ENCODE data around the gene MEIOSIN.
"Not testable (repeated sequence)": the region's sequence is repeated elsewhere in the genome, so short reads cannot be mapped to it uniquely, and the experiment has no call there.

MEIOSIN gene

GRCh38 chr19:45733160-45733810 lies at the start of gene MEIOSIN:
TSS of gene MEIOSIN (plus strand) at chr19:45733439. CDS start at chr19:45735377, 1,938 bp downstream.
- TF ChIP-seq GATA1 (IDR thresholded peaks at IDR 0.05; ENCODE audit: low read depth, low read length) (no peak), POLR2A (IDR thresholded peaks at IDR 0.05; ENCODE audit: low read length) (no peak)
- no peak for DNase-seq

- DNase-seq: not testable (repeated sequence)
Observed at GRCh38 chr19:45685045-45685444, 48.2 kb upstream of the MEIOSIN start.

- no peak for TF ChIP-seq GATA1 (IDR thresholded peaks at IDR 0.05; ENCODE audit: low read depth, low read length)
- no peak for TF ChIP-seq POLR2A (IDR thresholded peaks at IDR 0.05; ENCODE audit: low read length)
- no peak for DNase-seq
Observed at GRCh38 chr19:45687599-45687998, 45.6 kb upstream of the MEIOSIN start.

- DNase-seq: peak; percentile 96
- TF ChIP-seq POLR2A (IDR thresholded peaks at IDR 0.05; ENCODE audit: low read length) (peak; percentile 93), GATA1 (IDR thresholded peaks at IDR 0.05; ENCODE audit: low read depth, low read length) (no peak)
Observed at GRCh38 chr19:45691516-45692186, 41.6 kb upstream of the MEIOSIN start, which contains the start of gene SNRPD2. TSS of gene SNRPD2 (minus strand) at chr19:45691953. CDS start at chr19:45691888, 65 bp downstream.

GRCh38 chr19:45692187-45693105 lies 40.8 kb upstream of the MEIOSIN start, which contains the start of gene QPCTL:
TSS of gene QPCTL (plus strand) at chr19:45692666. CDS start at chr19:45692704, 38 bp downstream.
- DNase-seq: peak; percentile 98 to 99
- no peak for TF ChIP-seq GATA1 (IDR thresholded peaks at IDR 0.05; ENCODE audit: low read depth, low read length)
- TF ChIP-seq POLR2A (IDR thresholded peaks at IDR 0.05; ENCODE audit: low read length): peak; percentile 18

- peak; percentile 71 to 85 for DNase-seq
- TF ChIP-seq POLR2A (IDR thresholded peaks at IDR 0.05; ENCODE audit: low read length) (no peak), GATA1 (IDR thresholded peaks at IDR 0.05; ENCODE audit: low read depth, low read length) (no peak)
Observed at GRCh38 chr19:45693106-45693788, 40.0 kb upstream of the MEIOSIN start.

- TF ChIP-seq GATA1 (IDR thresholded peaks at IDR 0.05; ENCODE audit: low read depth, low read length) (no peak), POLR2A (IDR thresholded peaks at IDR 0.05; ENCODE audit: low read length) (no peak)
- no peak for DNase-seq
Observed at GRCh38 chr19:45701676-45702075, 31.6 kb upstream of the MEIOSIN start.

GRCh38 chr19:45705115-45705514 lies 28.1 kb upstream of the MEIOSIN start:
- DNase-seq: no peak
- TF ChIP-seq POLR2A (IDR thresholded peaks at IDR 0.05; ENCODE audit: low read length): no peak
- TF ChIP-seq GATA1 (IDR thresholded peaks at IDR 0.05; ENCODE audit: low read depth, low read length): no peak

- no peak for TF ChIP-seq POLR2A (IDR thresholded peaks at IDR 0.05; ENCODE audit: low read length)
- TF ChIP-seq GATA1 (IDR thresholded peaks at IDR 0.05; ENCODE audit: low read depth, low read length): no peak
- no peak for DNase-seq
Observed at GRCh38 chr19:45705710-45706415, 27.4 kb upstream of the MEIOSIN start.

- DNase-seq: no peak
- TF ChIP-seq POLR2A (IDR thresholded peaks at IDR 0.05; ENCODE audit: low read length): no peak
- TF ChIP-seq GATA1 (IDR thresholded peaks at IDR 0.05; ENCODE audit: low read depth, low read length): no peak
Observed at GRCh38 chr19:45710356-45711130, 22.7 kb upstream of the MEIOSIN start.

GRCh38 chr19:45711851-45712698 lies 21.2 kb upstream of the MEIOSIN start:
- TF ChIP-seq POLR2A (IDR thresholded peaks at IDR 0.05; ENCODE audit: low read length) (no peak), GATA1 (IDR thresholded peaks at IDR 0.05; ENCODE audit: low read depth, low read length) (no peak)
- no peak for DNase-seq
